GM12878 (cell line): ENCODE data around the gene FAM120A.

ENCODE experiments used
- BRCA1 ChIP-seq: IDR thresholded peaks from 2 replicates; pipeline ENCODE4 v1.6.1; 2011; ENCODE audit warnings: low read depth, low read length, improper control_type of control experiment
- CHD2 ChIP-seq: IDR thresholded peaks from 2 replicates; pipeline ENCODE4 v1.6.1; 2011; ENCODE audit warnings: low read depth, low read length, improper control_type of control experiment, borderline replicate concordance
- MYC ChIP-seq: IDR thresholded peaks from 2 replicates; pipeline ENCODE4 v1.6.1; 2011; ENCODE audit warnings: mild to moderate bottlenecking, low read length, moderate library complexity, inconsistent platforms; ENCODE audit not compliant: insufficient read depth, insufficient replicate concordance, insufficient read length, severe bottlenecking
- POLR2A ChIP-seq: IDR thresholded peaks from 2 replicates; pipeline ENCODE4 v1.6.1; 2011; ENCODE audit warnings: low read depth, mild to moderate bottlenecking, low read length
- RCOR1 ChIP-seq: conservative IDR thresholded peaks from 2 replicates; pipeline ENCODE4 v1.6.1; 2012; ENCODE audit warnings: low read depth, low read length, improper control_type of control experiment
- ZNF207 ChIP-seq: fragments of 450-650 bp; IDR thresholded peaks from 2 replicates; pipeline ENCODE4 v1.6.1; 2014; ENCODE audit warnings: antibody characterized with exemption, mild to moderate bottlenecking, borderline replicate concordance
- ZNF384 ChIP-seq: IDR thresholded peaks from 2 replicates; pipeline ENCODE4 v1.6.1; 2012; ENCODE audit warnings: low read depth, mild to moderate bottlenecking, low read length, improper control_type of control experiment, borderline replicate concordance
- TF ChIP-seq, protein P1 (sequence below): fragments of 450-650 bp; formaldehyde crosslinking; IDR thresholded peaks from 2 replicates; pipeline ENCODE4 v1.5.0; 2022; ENCODE audit warnings: mild to moderate bottlenecking, missing genetic modification characterization

DNA sequence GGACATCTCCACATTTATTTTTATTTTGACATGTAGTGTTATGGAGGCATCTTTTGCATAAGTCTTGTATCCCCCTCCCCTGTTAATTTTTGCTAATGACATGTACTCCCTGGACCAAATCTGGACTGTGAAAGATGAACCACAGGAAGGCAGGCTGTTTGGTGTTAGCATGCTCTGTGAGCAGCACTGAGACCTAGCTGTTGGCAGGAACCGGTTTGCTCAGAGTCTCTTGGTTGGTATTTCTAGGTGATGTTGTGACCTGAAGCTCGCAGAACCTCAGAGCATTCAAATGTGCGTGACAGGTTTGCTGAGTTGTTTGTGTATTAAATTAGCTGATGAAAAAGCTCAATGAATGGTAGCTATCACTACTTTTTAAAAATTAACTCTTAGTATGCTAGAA is 71.3 kb downstream of the FAM120A start:
- no peak for TF ChIP-seq POLR2A
- no peak for TF ChIP-seq ZNF207
- no peak for TF ChIP-seq MYC
- no peak for TF ChIP-seq RCOR1
- TF ChIP-seq BRCA1: no peak
- no peak for TF ChIP-seq ZNF384
- TF ChIP-seq CHD2: no peak
- TF ChIP-seq, protein P1, sequence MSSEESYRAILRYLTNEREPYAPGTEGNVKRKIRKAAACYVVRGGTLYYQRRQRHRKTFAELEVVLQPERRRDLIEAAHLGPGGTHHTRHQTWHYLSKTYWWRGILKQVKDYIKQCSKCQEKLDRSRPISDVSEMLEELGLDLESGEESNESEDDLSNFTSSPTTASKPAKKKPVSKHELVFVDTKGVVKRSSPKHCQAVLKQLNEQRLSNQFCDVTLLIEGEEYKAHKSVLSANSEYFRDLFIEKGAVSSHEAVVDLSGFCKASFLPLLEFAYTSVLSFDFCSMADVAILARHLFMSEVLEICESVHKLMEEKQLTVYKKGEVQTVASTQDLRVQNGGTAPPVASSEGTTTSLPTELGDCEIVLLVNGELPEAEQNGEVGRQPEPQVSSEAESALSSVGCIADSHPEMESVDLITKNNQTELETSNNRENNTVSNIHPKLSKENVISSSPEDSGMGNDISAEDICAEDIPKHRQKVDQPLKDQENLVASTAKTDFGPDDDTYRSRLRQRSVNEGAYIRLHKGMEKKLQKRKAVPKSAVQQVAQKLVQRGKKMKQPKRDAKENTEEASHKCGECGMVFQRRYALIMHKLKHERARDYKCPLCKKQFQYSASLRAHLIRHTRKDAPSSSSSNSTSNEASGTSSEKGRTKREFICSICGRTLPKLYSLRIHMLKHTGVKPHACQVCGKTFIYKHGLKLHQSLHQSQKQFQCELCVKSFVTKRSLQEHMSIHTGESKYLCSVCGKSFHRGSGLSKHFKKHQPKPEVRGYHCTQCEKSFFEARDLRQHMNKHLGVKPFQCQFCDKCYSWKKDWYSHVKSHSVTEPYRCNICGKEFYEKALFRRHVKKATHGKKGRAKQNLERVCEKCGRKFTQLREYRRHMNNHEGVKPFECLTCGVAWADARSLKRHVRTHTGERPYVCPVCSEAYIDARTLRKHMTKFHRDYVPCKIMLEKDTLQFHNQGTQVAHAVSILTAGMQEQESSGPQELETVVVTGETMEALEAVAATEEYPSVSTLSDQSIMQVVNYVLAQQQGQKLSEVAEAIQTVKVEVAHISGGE: no peak
